SK-N-SH (cell line): ENCODE results near the gene GALM. TPM values are rescaled to one million over a fixed set of nuclear protein-coding genes. Genes with fewer than 3 reads are reported as not detected.
A peak's percentile ranks its signal among the peaks of the same experiment; 100 is the strongest.

Experiments used
- CTCF ChIA-PET: fragments of 300-600, 350-600 bp; formaldehyde crosslinking; extraction: SDS; loops from one replicate; lab custom pipeline; 2021; lab: Yijun Ruan, JAX
- POLR2A ChIA-PET: fragments of 350-600 bp; sonication (Branson Sonifier 250); formaldehyde crosslinking; extraction: SDS; loops from one replicate; lab custom pipeline; 2020; ENCODE audit warnings: antibody characterized with exemption, inconsistent platforms; lab: Yijun Ruan, JAX
- DNase-seq: peaks from one replicate; pipeline ENCODE4 v3.0.0; 2012
- H2AFZ ChIP-seq: fragments of 200-600 bp; sonication (generic); 2 replicates; pipeline ENCODE4 v1.8.1; 2016; ENCODE audit warnings: antibody characterized with exemption, mild to moderate bottlenecking, low read depth
- H3F3A ChIP-seq: fragments of 200-600 bp; sonication (generic); replicated peaks from 2 replicates; pipeline ENCODE3; 2016; ENCODE audit warnings: antibody characterized with exemption, mild to moderate bottlenecking; ENCODE audit not compliant: insufficient read depth
- H3K27ac ChIP-seq, 2 experiments: fragments of 200-500 bp in 1 of 2; fragments of 200-600 bp in 1 of 2; sonication (Bioruptor generic) in 1 of 2; sonication (generic), shearing (Covaris generic) in 1 of 2; 2 replicates each; pipeline versions ENCODE4 v1.5.1 to v1.6.1; 2014 to 2016; ENCODE audit warnings: low read depth in 2 of 2, inconsistent platforms in 1 of 2, low read length in 1 of 2, mild to moderate bottlenecking in 1 of 2, mixed read lengths in 1 of 2
- H3K27me3 ChIP-seq: fragments of 200-600 bp; sonication (generic), shearing (Covaris generic); 2 replicates; pipeline ENCODE4 v1.6.1; 2016; ENCODE audit warnings: mixed run types; ENCODE audit not compliant: insufficient read depth
- H3K36me3 ChIP-seq, 2 experiments: fragments of 200-500 bp in 1 of 2; fragments of 200-600 bp in 1 of 2; sonication (Bioruptor generic) in 1 of 2; sonication (generic) in 1 of 2; replicated peaks in 1 of 2; 2 replicates each; pipeline versions ENCODE3 to v1.5.1; 2014 to 2016; ENCODE audit warnings: low read length in 1 of 2, mild to moderate bottlenecking in 1 of 2; ENCODE audit not compliant: insufficient read depth in 2 of 2, control insufficient read depth in 1 of 2
- H3K4me1 ChIP-seq, 2 experiments: fragments of 200-500 bp in 1 of 2; fragments of 200-600 bp in 1 of 2; sonication (Bioruptor generic) in 1 of 2; sonication (generic), shearing (Covaris generic) in 1 of 2; 2 replicates each; pipeline versions ENCODE4 v1.5.1 to v1.6.1; 2014 to 2016; ENCODE audit warnings: low read depth in 1 of 2, low read length in 1 of 2, mixed run types in 1 of 2; ENCODE audit not compliant: insufficient read depth in 2 of 2, control insufficient read depth in 1 of 2
- H3K4me2 ChIP-seq: fragments of 200-600 bp; sonication (generic), shearing (Covaris generic); 2 replicates; pipeline ENCODE4 v1.6.1; 2017; ENCODE audit warnings: mixed run types
- H3K4me3 ChIP-seq, 2 experiments: fragments of 200-500 bp in 1 of 2; fragments of 200-600 bp in 1 of 2; sonication (Bioruptor generic) in 1 of 2; sonication (generic), shearing (Covaris generic) in 1 of 2; 2 replicates each; pipeline versions ENCODE4 v1.5.1 to v1.8.1; 2014 to 2016; ENCODE audit warnings: low read depth in 2 of 2, inconsistent platforms in 1 of 2, low read length in 1 of 2, mild to moderate bottlenecking in 1 of 2, mixed read lengths in 1 of 2, moderate library complexity in 1 of 2
- H3K79me2 ChIP-seq: fragments of 200-600 bp; sonication (generic); 2 replicates; pipeline ENCODE4 v1.8.1; 2017; ENCODE audit warnings: mild to moderate bottlenecking; ENCODE audit not compliant: insufficient read depth
- H3K9ac ChIP-seq: fragments of 200-600 bp; sonication (generic); 2 replicates; pipeline ENCODE4 v1.6.1; 2017; ENCODE audit warnings: mixed run types
- H3K9me2 ChIP-seq: fragments of 200-600 bp; sonication (generic); 2 replicates; pipeline ENCODE4 v1.6.1; 2017; ENCODE audit warnings: mixed run types
- H3K9me3 ChIP-seq: fragments of 200-600 bp; sonication (generic); 2 replicates; pipeline ENCODE4 v1.6.1; 2017; ENCODE audit warnings: mixed run types, mild to moderate bottlenecking, moderate library complexity
- H4K20me1 ChIP-seq: fragments of 200-600 bp; sonication (generic); 2 replicates; pipeline ENCODE4 v1.6.1; 2017; ENCODE audit warnings: mild to moderate bottlenecking, mixed run types; ENCODE audit not compliant: insufficient read depth
- CHD2 ChIP-seq: fragments of 150-350 bp; IDR thresholded peaks from 2 replicates; pipeline ENCODE4 v1.6.1; 2018; ENCODE audit warnings: low read length; ENCODE audit not compliant: partially characterized antibody
- FOSL2 ChIP-seq: IDR thresholded peaks from 2 replicates; pipeline ENCODE4 v1.4.0; 2012; ENCODE audit warnings: low read depth, mild to moderate bottlenecking, moderate library complexity, borderline replicate concordance
- GABPA ChIP-seq: IDR thresholded peaks from 2 replicates; pipeline ENCODE4 v1.4.0; 2012; ENCODE audit warnings: low read depth, mild to moderate bottlenecking
- JUND ChIP-seq: IDR thresholded peaks from 2 replicates; pipeline ENCODE4 v1.4.0; 2012
- MAX ChIP-seq: IDR thresholded peaks from 2 replicates; pipeline ENCODE4 v1.4.0; 2012; ENCODE audit warnings: low read depth
- NFIC ChIP-seq: IDR thresholded peaks from 2 replicates; pipeline ENCODE4 v1.4.0; 2012; ENCODE audit warnings: borderline replicate concordance
- PBX3 ChIP-seq: IDR thresholded peaks from 2 replicates; pipeline ENCODE4; 2012
- POLR2AphosphoS5 ChIP-seq: IDR thresholded peaks from 2 replicates; pipeline ENCODE4 v1.6.1; 2012; ENCODE audit warnings: low read depth, low read length
- RAD21 ChIP-seq: IDR thresholded peaks from 2 replicates; pipeline ENCODE4 v1.6.1; 2012; ENCODE audit warnings: mild to moderate bottlenecking, low read length
- REST ChIP-seq: IDR thresholded peaks from 2 replicates; pipeline ENCODE4 v1.6.1; 2012; ENCODE audit warnings: mild to moderate bottlenecking, low read depth, low read length, moderate library complexity
- RFX5 ChIP-seq: IDR thresholded peaks from 2 replicates; pipeline ENCODE4 v1.6.1; 2012; ENCODE audit warnings: mild to moderate bottlenecking, improper control_type of control experiment, low read length
- TCF12 ChIP-seq: IDR thresholded peaks from 2 replicates; pipeline ENCODE4 v1.4.0; 2012
- TEAD4 ChIP-seq: IDR thresholded peaks from 2 replicates; pipeline ENCODE4 v1.4.0; 2012; ENCODE audit warnings: mild to moderate bottlenecking, borderline replicate concordance; ENCODE audit not compliant: insufficient read depth
- USF1 ChIP-seq: IDR thresholded peaks from 2 replicates; pipeline ENCODE4 v1.4.0; 2012; ENCODE audit warnings: low read depth, borderline replicate concordance
- USF2 ChIP-seq: fragments of 150-350 bp; IDR thresholded peaks from 2 replicates; pipeline ENCODE4 v1.6.1; 2017; ENCODE audit warnings: antibody characterized with exemption, low read length, low read depth, borderline replicate concordance
- YY1 ChIP-seq: IDR thresholded peaks from 2 replicates; pipeline ENCODE4 v1.4.0; 2012; ENCODE audit warnings: low read depth, mild to moderate bottlenecking
- WGBS: methylation state at CpG from one replicate; pipeline ENCODE4 v1.1.6; 2017; ENCODE audit warnings: low lambda C conversion rate; 5-methylcytosine and 5-hydroxymethylcytosine counted together
- polyA plus RNA-seq, 3 experiments: library from polyadenylated mRNA; depleted of rRNA; stranded (reverse); fragments of >200 nt; gene quantifications; 2 replicates each; pipeline ENCODE4 v1.2.3, GENCODE V29; 2012

GALM gene
- polyA plus RNA-seq, 1 of the 3 experiments (the other 2 are of a cell fraction), result 17.9 TPM

- TF ChIP-seq REST, result no peak
- no peak for TF ChIP-seq RAD21
- no peak for TF ChIP-seq YY1
- TF ChIP-seq CHD2, result no peak
- TF ChIP-seq TEAD4, result 0 out of 2 replicates have a peak, but pooled peaks have one; percentile 23
- TF ChIP-seq USF2, result no peak
Measured at GRCh38 chr2:38747007-38747424, 81.1 kb downstream of the GALM start (continued).

GRCh38 chr2:38747819-38748218 is 81.9 kb downstream of the GALM start:
- 23% methylated on average over 5 of the region's 5 CpGs for WGBS
- no peak overlapping the region for H2AFZ ChIP-seq
- POLR2A ChIA-PET, result interaction anchor here (0.6 to 2.1 kb wide), 5 partner anchors 10 to 1310 kb away, joined by 3 to 4 read pairs (median 3); no protein-coding TSS in a partner anchor
- H3K36me3 ChIP-seq, result peaks cover 72 to 73% of the 10 kb centered on the region in 2 experiments
- peaks cover 63% of the 10 kb centered on the region for H3F3A ChIP-seq
- H3K9ac ChIP-seq, result peak overlapping the region; percentile 97
- peak overlapping the region; percentile 91 for H3K4me2 ChIP-seq
- TF ChIP-seq TEAD4 (no peak), PBX3 (no peak), FOSL2 (no peak), POLR2AphosphoS5 (no peak), MAX (no peak), NFIC (no peak), JUND (no peak), USF1 (no peak), RFX5 (no peak), TCF12 (no peak), GABPA (no peak), YY1 (no peak), RAD21 (no peak), USF2 (no peak), CHD2 (no peak)
- peak overlapping the region; percentile 9 to 73; a peak in 3 of 4 replicates for H3K27ac ChIP-seq
- no peaks in the 10 kb centered on the region for H3K9me3 ChIP-seq
- H3K79me2 ChIP-seq, result peaks cover 83% of the 10 kb centered on the region
- no peak for DNase-seq
- H3K4me1 ChIP-seq, result peaks cover 45 to 60% of the 10 kb centered on the region in 2 experiments
- H3K9me2 ChIP-seq, result no peaks in the 10 kb centered on the region
- no peaks in the 10 kb centered on the region for H3K27me3 ChIP-seq
- peaks cover 77% of the 10 kb centered on the region for H4K20me1 ChIP-seq
- H3K4me3 ChIP-seq, result peak overlapping the region; percentile 92 to 94
- CTCF ChIA-PET, result interaction anchor here (0.9 to 3.0 kb wide), 6 partner anchors 13 to 671 kb away, joined by 3 to 16 read pairs (median 6); partner anchors contain the start of gene CYP1B1
